NOMO-1 treated with DMSO at 0.1 percent for 48 hours (cell line): ENCODE results near the gene GABRE.
"Not testable (repeated sequence)": the region's sequence is repeated elsewhere in the genome, so short reads cannot be mapped to it uniquely, and the experiment has no call there.

Experiments
- DNase-seq: peaks from one replicate; lab custom pipeline; 2025; ENCODE audit not compliant: unreplicated experiment; lab: John Stamatoyannopoulos, UW

The GABRE gene

GRCh38 chrX:151970027-151970426, 4.4 kb downstream of the GABRE start:
- no peak for DNase-seq

- DNase-seq, result no peak
Observed at GRCh38 chrX:151966236-151966635, 8.2 kb downstream of the GABRE start.

GRCh38 chrX:151962034-151962433, 12.4 kb downstream of the GABRE start:
- no peak for DNase-seq

GRCh38 chrX:151958101-151958500, 16.4 kb downstream of the GABRE start:
- DNase-seq, result no peak

GRCh38 chrX:151954730-151955129, 19.7 kb downstream of the GABRE start:
- no peak for DNase-seq

- no peak for DNase-seq
Observed at GRCh38 chrX:151938172-151938571, 36.3 kb downstream of the GABRE start.

- no peak for DNase-seq
Observed at GRCh38 chrX:151935358-151935757, 39.1 kb downstream of the GABRE start.

GRCh38 chrX:151929126-151929525, 45.4 kb downstream of the GABRE start:
- no peak for DNase-seq

GRCh38 chrX:151923648-151924047, 50.8 kb downstream of the GABRE start:
- DNase-seq, result no peak

- DNase-seq, result no peak
Observed at GRCh38 chrX:151922692-151923091, 51.8 kb downstream of the GABRE start.

GRCh38 chrX:151921866-151922265, 52.6 kb downstream of the GABRE start:
- no peak for DNase-seq

GRCh38 chrX:151921292-151921691, 53.2 kb downstream of the GABRE start:
- no peak for DNase-seq

- DNase-seq, result no peak
Observed at GRCh38 chrX:151920530-151920929, 53.9 kb downstream of the GABRE start.

GRCh38 chrX:151920101-151920500, 54.4 kb downstream of the GABRE start:
- DNase-seq, result no peak

GRCh38 chrX:151919610-151920009, 54.9 kb downstream of the GABRE start:
- DNase-seq, result no peak

- not testable (repeated sequence) for DNase-seq
Observed at GRCh38 chrX:151918736-151919135, 55.7 kb downstream of the GABRE start.

GRCh38 chrX:151912780-151913179, 61.7 kb downstream of the GABRE start, which contains the start of gene MAGEA4:
Gene MAGEA4, plus strand, starts transcription at chrX:151912889. Its CDS starts 10,776 bp downstream, at chrX:151923665.
- no peak for DNase-seq

- DNase-seq, result no peak
Observed at GRCh38 chrX:151912221-151912620, 62.3 kb downstream of the GABRE start.

- no peak for DNase-seq
Observed at GRCh38 chrX:151904989-151905388, 69.5 kb downstream of the GABRE start.
